Uterus (tissue), 2 donors: Measurements from ENCODE around the gene TRIOBP.

Experiments used
- POLR2A ChIP-seq, 2 donors: fragments of 450-650 bp; IDR thresholded peaks; one replicate each; pipeline ENCODE4 v1.6.1; 2016; ENCODE audit warnings: antibody characterized with exemption in 2 of 2, mild to moderate bottlenecking in 1 of 2, moderate library complexity in 1 of 2
- TF ChIP-seq, protein P1 (sequence below), 4 experiments: fragments of 200-600 bp in 2 of 4; fragments of 450-650 bp in 2 of 4; sonication (generic) in 2 of 4; IDR thresholded peaks; one replicate each; pipeline ENCODE4 v1.5.1; 2016 to 2019; ENCODE audit warnings: antibody characterized with exemption in 4 of 4, mild to moderate bottlenecking in 2 of 4, moderate library complexity in 1 of 4

DNA sequence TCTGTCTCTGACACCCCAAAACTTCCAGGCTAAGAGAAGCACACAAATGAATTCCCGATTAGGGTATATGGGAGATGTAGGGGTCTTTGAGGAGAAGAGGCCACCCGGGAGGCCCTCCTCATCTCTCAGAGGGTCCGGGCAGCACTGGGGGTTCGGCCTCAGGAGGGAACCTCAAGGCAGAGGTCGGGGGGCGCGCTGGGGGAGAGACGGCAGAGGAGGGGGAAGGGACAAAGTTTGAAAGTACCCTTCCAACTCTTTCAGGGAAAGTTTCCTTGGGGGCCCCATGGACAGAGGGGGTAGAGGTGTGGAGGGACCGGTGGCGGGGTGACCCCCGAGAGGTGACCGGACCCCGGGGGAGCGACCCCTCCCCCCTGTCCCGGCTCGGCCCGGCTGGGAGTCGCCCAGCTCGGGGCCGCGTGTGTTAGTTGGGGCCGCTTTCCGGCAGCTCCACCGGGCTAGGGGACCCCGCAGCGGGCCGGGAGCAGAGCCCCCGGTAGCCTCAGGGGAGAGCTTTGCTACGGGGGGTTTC, 107.6 kb downstream of the TRIOBP start:
- TF ChIP-seq POLR2A (IDR thresholded peaks at IDR 0.05) = no peak
- TF ChIP-seq, protein P1, sequence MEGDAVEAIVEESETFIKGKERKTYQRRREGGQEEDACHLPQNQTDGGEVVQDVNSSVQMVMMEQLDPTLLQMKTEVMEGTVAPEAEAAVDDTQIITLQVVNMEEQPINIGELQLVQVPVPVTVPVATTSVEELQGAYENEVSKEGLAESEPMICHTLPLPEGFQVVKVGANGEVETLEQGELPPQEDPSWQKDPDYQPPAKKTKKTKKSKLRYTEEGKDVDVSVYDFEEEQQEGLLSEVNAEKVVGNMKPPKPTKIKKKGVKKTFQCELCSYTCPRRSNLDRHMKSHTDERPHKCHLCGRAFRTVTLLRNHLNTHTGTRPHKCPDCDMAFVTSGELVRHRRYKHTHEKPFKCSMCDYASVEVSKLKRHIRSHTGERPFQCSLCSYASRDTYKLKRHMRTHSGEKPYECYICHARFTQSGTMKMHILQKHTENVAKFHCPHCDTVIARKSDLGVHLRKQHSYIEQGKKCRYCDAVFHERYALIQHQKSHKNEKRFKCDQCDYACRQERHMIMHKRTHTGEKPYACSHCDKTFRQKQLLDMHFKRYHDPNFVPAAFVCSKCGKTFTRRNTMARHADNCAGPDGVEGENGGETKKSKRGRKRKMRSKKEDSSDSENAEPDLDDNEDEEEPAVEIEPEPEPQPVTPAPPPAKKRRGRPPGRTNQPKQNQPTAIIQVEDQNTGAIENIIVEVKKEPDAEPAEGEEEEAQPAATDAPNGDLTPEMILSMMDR (IDR thresholded peaks at IDR 0.05) = no peak
